SK-N-SH (cell line): ENCODE data around the gene ABCA4.

Experiments used
- CTCF ChIP-seq: fragments of 200-600 bp; sonication (generic); IDR thresholded peaks from 2 replicates; pipeline ENCODE4 v1.6.1; 2017; ENCODE audit warnings: antibody characterized with exemption, mild to moderate bottlenecking, moderate library complexity
- EP300 ChIP-seq, 2 experiments: IDR thresholded peaks; 2 replicates each; pipeline versions ENCODE4 v1.4.0 to v1.6.1; 2012; ENCODE audit warnings: borderline replicate concordance in 1 of 2, low read depth in 1 of 2, low read length in 1 of 2
- FOXJ3 ChIP-seq: sonication (generic); formaldehyde crosslinking; IDR thresholded peaks from 2 replicates; pipeline ENCODE4 v1.5.1; 2020; ENCODE audit warnings: mild to moderate bottlenecking, missing genetic modification reagents
- FOXM1 ChIP-seq: IDR thresholded peaks from 2 replicates; pipeline ENCODE4 v1.4.0; 2012; ENCODE audit warnings: low read depth, mild to moderate bottlenecking
- JUND ChIP-seq: IDR thresholded peaks from 2 replicates; pipeline ENCODE4 v1.4.0; 2012
- NFIC ChIP-seq: IDR thresholded peaks from 2 replicates; pipeline ENCODE4 v1.4.0; 2012; ENCODE audit warnings: borderline replicate concordance
- NRF1 ChIP-seq: IDR thresholded peaks from 2 replicates; pipeline ENCODE4 v1.6.1; 2012; ENCODE audit warnings: low read depth, mild to moderate bottlenecking, low read length
- RFX5 ChIP-seq: IDR thresholded peaks from 2 replicates; pipeline ENCODE4 v1.6.1; 2012; ENCODE audit warnings: mild to moderate bottlenecking, improper control_type of control experiment, low read length
- SMC3 ChIP-seq: IDR thresholded peaks from 2 replicates; pipeline ENCODE4 v1.6.1; 2012; ENCODE audit warnings: low read depth, low read length, improper control_type of control experiment
- TCF12 ChIP-seq: IDR thresholded peaks from 2 replicates; pipeline ENCODE4 v1.4.0; 2012
- USF1 ChIP-seq: IDR thresholded peaks from 2 replicates; pipeline ENCODE4 v1.4.0; 2012; ENCODE audit warnings: low read depth, borderline replicate concordance

GRCh38 chr1:93992954-93993353 lies 128.0 kb downstream of the ABCA4 start:
- TF ChIP-seq CTCF: no peak
- TF ChIP-seq NRF1: no peak
- TF ChIP-seq USF1: no peak
- no peak for TF ChIP-seq NFIC
- no peak for TF ChIP-seq SMC3
- no peak for TF ChIP-seq FOXJ3 (CRISPR knock-in tag)
- TF ChIP-seq EP300 (IDR thresholded peaks at IDR 0.05; ENCODE audit: borderline replicate concordance in 1 of 2, low read depth in 1 of 2, low read length in 1 of 2): no peak
- TF ChIP-seq RFX5: no peak
- TF ChIP-seq JUND: no peak
- no peak for TF ChIP-seq FOXM1
- no peak for TF ChIP-seq TCF12
